ENCODE data around the gene UNC13B.

UNC13B gene

GRCh38 chr9:35452481-35452880, 290.7 kb downstream of the UNC13B start:
- no peak overlapping the region for H3K4me3 ChIP-seq (ENCODE audit: low read depth, low read length)
- DNase-seq (ENCODE audit: low read depth) = no peak

DNA sequence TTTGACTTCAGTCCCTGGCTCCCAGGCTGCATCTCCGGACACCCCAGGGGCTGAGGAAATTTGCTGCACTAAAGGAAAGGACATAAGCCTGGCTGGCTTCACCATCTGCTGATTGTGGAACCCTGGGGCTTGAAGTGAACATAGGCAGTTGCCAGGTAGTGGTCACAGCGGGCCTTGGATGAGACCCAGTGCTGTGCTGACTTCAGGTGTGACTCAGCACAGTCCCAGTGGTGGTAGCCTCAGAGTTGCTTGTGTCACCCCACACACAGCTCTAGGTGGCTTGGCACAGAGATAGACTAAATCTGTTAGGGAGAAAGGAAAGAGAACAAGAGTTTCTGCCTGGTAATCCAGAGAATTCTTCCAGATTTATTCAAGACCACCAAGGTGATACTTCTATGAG, 292.0 kb downstream of the UNC13B start:
- no peak for DNase-seq (ENCODE audit: low read depth)
- H3K4me3 ChIP-seq (ENCODE audit: low read depth, low read length) = no peak overlapping the region
